Stimulated activated CD4-positive, alpha-beta T cell treated with anti-CD3 and anti-CD28 coated beads, TNF-alpha, amount 100 ng/mL, for 48 hours (primary cell): ENCODE data around the gene GPR108.
"Not testable (repeated sequence)": the region's sequence is repeated elsewhere in the genome, so short reads cannot be mapped to it uniquely, and the experiment has no call there.

Experiments used
- DNase-seq, 3 donors: peaks; one replicate each; pipeline ENCODE4 v3.0.0-alpha.2; 2020; ENCODE audit warnings: low read depth in 3 of 3

Gene GPR108

DNA sequence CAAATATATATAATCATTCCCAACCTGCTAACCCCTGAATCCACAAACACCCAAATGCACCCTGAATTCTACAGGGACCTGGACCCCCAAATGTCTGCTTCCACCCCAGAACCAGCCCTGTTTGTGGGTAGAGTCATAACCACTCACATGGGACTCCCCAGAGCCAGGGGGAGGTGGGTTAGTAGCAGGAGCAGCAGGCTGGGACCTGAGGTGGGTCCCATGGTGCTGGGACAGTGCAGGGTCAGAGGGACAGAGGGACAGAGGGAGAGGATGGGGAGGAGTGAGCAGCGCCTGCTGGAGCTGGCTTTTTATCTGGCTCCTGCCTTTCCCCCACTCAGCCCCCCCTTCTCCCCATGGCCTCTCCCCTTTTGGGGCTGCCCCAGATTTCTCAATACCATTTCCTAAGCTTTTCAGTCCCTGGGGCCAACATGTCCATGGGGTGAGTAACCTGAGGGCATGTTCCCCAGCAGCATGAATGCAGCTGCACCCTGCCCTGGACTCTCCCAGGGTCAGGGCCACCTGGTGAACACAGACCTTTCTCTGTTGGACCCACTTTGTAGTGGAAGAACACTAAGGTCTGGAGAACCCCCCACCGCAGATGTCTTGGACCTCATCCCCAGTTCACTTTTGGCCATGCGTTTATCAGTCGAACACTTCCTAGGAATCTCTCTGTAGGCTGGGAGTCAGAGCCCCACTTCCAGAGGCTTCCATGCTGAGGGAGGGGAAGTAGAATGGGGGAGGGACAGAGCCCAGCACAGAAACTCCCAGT is 16.8 kb downstream of the GPR108 start, which contains the start of gene C3:
TSS of gene C3 (minus strand) at position 282 of the 769 bp plus-strand sequence. CDS start at position 221, 61 bp downstream.
- no peak for DNase-seq

GRCh38 chr19:6719992-6720368 is 17.4 kb downstream of the GPR108 start:
- no peak for DNase-seq

- no peak for DNase-seq
Observed at GRCh38 chr19:6719540-6719861, 17.9 kb downstream of the GPR108 start.

DNA sequence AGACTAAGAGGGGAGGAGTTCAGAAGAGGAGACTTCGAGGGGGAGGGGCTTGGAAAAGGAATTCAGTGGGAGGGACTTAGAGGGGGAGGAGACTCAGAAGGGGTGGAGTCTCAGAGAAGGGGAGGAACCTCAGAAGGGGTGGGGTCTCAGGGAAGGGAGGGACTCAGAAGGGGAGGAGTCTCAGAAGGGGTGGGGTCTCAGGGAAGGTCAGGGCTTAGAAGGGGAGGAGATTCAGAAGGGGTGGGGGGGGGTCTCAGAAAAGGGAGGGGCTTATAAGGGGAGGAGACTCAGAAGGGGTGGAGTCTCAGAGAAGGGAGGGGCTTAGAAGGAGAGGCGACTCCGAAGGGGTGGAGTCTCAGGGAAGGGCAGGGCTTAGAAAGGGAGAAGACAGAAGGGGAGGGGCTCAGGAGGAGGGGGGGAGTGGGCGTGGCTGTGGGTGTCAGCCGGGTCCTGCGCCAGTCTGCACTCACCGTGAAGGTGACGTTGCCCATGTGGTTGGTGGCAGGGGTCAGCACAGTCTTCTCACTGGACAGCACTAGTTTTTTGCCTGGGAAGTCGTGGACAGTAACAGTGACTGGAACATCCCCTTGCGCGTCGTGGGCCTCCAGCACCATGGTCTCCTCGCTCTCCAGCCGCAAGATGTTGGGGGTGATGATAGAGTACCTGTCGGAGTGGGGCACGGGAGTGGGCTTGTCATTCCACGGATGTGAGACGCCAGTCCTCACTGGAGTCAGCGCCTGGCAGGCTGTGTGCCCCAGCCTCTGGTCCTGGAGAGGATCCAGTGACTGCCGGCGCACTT is 18.4 kb downstream of the GPR108 start:
- DNase-seq: peak in 1 of 3 donors; percentile 24

GRCh38 chr19:6718111-6718740 is 19.2 kb downstream of the GPR108 start:
- no peak for DNase-seq

DNA sequence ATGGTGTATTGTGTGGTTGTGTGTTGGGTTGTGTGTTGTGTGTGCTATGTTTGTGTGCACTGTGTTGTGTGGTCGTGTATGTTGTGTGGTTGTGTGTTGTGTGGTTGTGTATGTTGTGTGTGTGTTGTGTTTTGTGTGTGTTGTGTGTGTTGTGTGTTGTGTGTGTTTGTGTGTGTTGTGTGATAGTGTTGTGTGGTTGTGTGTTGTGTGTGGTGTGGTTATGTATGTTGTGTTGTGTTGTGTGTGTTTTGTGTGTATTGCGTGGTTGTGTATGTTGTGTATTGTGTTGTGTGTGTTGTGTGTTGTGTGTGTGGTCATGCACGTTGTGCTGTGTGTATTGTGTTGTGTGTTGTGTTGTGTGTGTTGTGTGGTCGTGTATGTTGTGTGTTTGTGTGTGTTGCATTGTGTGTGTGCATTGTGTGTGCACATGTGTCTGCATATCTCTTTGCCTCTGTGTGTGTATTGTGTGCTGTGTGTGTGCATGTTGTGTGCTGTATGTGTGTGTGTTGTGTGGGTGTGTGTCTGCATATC is 19.9 kb downstream of the GPR108 start:
- no peak for DNase-seq

- no peak for DNase-seq
Observed at GRCh38 chr19:6717036-6717435, 20.3 kb downstream of the GPR108 start.

DNA sequence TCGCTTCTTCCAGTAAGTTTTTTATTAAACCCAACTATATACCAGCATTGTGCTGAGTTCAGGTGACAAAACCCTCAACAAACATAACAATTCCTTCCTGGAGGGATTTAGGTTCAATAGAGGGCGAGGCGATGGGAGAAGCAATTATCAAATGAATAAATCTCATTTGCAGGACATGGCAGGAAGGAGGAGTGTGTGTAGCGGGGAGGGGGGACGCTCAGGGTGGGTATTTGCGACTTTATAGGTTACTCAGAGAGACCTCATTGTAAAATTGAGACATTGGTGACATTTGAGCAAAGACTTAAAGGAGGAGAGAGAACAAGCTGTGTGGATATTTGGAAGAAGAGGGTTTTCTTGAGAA is 20.8 kb downstream of the GPR108 start:
- no peak for DNase-seq

DNA sequence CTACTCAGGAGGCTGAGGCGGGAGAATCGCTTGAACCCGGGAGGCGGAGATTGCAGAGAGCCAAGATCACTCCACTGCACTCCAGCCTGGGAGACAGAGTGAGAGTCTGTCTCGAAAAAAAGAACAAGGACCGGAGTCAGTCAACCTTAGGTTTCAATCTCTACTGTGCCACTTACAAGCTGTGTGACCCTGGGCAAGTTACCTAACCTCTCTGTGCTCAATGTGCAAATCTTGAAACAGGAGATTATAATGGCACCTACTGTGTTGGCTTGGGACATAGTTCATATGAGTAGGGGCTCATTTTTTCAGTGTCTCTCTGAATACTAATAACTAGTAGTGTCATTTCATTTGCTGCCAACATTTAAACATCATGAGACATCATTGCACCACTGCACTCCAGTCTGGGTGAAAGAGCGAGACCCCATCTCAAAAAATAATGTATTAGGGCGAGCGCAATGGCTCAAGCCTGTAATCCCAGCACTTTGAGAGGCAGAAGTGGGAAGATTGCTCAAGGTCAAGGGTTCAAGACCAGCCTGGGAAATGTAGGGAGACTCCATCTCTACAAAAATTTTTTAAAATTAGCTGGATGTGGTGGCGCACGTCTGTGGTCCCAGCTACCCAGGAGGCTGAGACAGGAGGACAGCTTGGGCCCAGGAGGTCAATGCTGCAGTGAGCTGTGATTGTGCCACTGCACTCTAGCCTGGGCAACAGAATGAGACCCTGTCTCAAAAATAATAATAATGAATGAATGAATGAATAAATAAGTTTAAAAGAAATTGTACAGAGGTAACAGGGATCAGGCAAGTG is 22.4 kb downstream of the GPR108 start:
- no peak for DNase-seq

- DNase-seq: no peak
Observed at GRCh38 chr19:6713773-6714692, 23.3 kb downstream of the GPR108 start.

GRCh38 chr19:6712692-6713670 is 24.4 kb downstream of the GPR108 start:
- no peak for DNase-seq

DNA sequence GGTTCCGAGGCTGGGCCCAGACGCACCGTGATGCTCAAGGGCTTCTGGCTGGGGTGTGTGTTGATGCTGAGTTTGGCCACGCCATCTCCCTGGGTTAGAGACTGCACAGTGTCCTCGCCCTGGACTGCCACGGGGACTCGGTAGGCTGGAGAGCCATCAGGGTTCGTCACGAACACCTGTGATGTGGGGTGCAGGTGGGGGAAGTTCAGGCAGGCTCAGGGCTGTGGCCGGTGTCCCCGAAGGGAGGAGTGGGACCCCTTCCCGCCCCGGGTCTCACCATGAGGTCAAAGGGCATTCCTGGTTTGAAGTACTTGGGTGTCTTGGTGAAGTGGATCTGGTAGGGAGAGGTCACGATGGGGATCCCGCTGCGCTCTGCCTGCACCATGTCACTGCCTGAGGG is 25.1 kb downstream of the GPR108 start:
- DNase-seq: no peak

DNA sequence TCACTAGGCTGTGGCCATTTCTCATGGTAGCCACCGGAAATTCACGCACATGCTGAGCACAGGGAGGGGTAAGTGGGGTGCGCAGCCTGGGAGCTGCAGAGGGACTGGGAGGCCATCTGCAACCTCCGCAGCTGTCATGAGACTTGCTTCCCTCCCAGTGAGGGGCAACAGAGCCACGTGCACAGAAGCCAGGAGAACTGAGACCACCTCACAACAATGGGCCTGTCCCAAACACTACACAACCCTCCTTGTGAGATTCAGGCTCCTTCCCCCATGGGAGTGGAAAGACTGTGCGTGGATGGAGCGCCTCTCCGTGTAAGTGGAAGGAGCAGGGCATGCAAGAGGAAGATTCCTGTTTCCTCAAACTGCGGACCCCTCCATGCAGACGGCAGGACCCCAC is 25.8 kb downstream of the GPR108 start:
- DNase-seq: no peak

DNA sequence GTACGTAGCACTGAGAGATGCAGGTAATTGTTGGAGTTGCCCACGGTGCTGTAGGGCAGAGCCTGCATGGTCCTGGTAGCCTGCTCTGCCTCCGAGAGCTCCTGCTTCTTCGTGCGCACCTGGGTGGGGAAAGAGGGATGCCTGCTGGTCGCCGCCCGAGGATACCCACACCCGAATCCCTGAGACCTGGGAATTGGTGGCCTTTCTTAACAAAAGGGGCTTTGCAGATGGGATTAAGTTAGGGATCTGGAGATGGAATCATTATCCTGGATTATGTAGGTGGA is 26.4 kb downstream of the GPR108 start:
- no peak for DNase-seq

GRCh38 chr19:6710273-6711077 is 26.9 kb downstream of the GPR108 start:
- no peak for DNase-seq

DNA sequence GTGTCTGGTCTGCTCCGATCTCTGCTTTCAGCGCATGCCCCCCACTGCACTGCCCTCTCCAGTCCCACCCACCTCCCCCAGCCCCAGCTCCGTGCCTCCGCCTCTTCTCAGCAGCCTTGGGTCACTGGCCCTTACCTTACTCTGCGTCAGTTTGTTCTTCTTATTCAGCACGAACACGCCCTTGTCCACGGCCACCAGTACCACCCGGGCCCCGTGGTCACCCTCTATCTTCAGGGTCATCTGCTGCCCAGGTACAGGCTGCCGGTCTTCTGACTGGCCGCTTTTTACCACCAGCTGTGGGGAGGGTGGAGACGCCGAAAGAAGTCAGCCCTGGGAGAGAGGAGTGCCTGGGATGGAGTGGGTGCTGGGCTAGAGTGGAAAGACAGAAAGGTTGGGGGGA is 27.8 kb downstream of the GPR108 start:
- DNase-seq: no peak

DNA sequence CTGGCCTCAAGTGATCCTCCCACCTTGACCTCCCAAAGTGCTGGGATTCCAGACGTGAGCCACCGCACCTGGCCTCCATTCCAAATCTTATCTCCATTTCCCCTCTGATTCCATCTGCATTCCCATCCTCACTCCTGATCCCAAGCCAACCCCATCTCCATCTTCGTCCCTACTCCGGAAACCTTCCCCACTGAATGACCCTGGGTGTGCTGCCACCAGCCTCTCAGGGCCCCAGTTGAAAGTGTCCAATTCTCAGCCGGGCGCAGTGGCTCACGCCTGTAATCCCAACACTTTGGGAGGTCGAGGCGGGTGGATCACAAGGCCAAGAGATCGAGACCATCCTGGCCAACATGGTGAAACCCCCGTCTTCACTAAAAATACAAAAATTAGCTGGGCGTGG is 28.5 kb downstream of the GPR108 start:
- DNase-seq: not testable (repeated sequence)

DNA sequence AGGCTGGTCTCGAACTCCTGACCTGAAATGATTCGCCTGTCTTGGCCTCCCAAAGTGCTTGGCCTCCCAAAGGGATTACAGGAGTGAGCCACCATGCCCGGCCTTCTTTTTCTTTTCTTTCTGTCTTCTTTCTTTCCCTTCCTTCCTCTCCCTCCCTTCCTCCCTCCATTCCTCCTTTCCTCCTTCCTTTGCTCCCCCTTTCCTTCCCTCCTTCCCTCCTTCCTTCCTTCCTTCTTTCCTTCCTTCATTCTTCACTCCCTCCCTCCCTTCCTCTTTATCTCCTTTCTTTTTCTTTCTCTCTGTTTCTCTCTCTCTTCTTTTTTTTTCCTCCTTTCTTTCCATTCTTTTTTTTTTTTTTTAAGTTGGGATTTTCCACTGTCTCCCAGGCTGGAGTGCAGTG is 29.0 kb downstream of the GPR108 start:
- DNase-seq: no peak

- no peak for DNase-seq
Observed at GRCh38 chr19:6707658-6708018, 29.7 kb downstream of the GPR108 start.
